ENCODE results near the gene MMP11. TPM values are rescaled to one million over a fixed set of nuclear protein-coding genes. Genes with fewer than 3 reads are reported as not detected.

Gene MMP11
- total RNA-seq = 10.9 and 14.0 TPM in 2 replicates

GRCh38 chr22:23772649-23773473, at the start of gene MMP11:
Gene MMP11 (plus strand): TSS chr22:23772849. CDS start chr22:23772871, 22 bp downstream.

GRCh38 chr22:23750714-23751440, 21.8 kb upstream of the MMP11 start, which contains the start of gene ZNF70:
Gene ZNF70 (minus strand): TSS chr22:23751112. CDS start chr22:23745140, 5,972 bp downstream.

GRCh38 chr22:23754220-23754919, 18.3 kb upstream of the MMP11 start, which contains the start of gene VPREB3:
Gene VPREB3 (minus strand): TSS chr22:23754425. CDS start chr22:23754363, 62 bp downstream.

GRCh38 chr22:23762842-23763578, 9.6 kb upstream of the MMP11 start, which contains the start of gene C22orf15:
Gene C22orf15 (plus strand): TSS chr22:23762990. CDS start chr22:23763307, 317 bp downstream.

GRCh38 chr22:23767673-23768548, 4.7 kb upstream of the MMP11 start, which contains the start of gene CHCHD10:
Gene CHCHD10 (minus strand): TSS chr22:23767972. CDS start chr22:23767874, 98 bp downstream.

GRCh38 chr22:23786752-23787599, 14.3 kb downstream of the MMP11 start, which contains the start of gene SMARCB1:
Gene SMARCB1 (plus strand): TSS chr22:23786966. CDS start chr22:23787170, 204 bp downstream.

Other genes with a start within 250 kb of the MMP11 start
- gene IGLL1, start 192.6 kb upstream of the MMP11 start, total RNA-seq = not detected in 2 replicates
- gene DRICH1, start 140.5 kb upstream of the MMP11 start, total RNA-seq = not detected in 2 replicates
- not detected in 2 replicates for gene RGL4, start 81.8 kb upstream of the MMP11 start, total RNA-seq
- 3.4 and 4.5 TPM in 2 replicates for gene ZNF70, start 21.7 kb upstream of the MMP11 start, total RNA-seq
- gene VPREB3, start 18.4 kb upstream of the MMP11 start, total RNA-seq = not detected in 2 replicates
- gene C22orf15, start 9.9 kb upstream of the MMP11 start, total RNA-seq = 0.08 and 0.52 TPM in 2 replicates
- 15.6 and 16.9 TPM in 2 replicates for gene CHCHD10, start 4.9 kb upstream of the MMP11 start, total RNA-seq
- gene SMARCB1, start 14.1 kb downstream of the MMP11 start, total RNA-seq = 85.3 and 104 TPM in 2 replicates
- gene DERL3, start 66.2 kb downstream of the MMP11 start, total RNA-seq = 6.9 TPM in 1 of 2 replicates, not detected in the other
- gene SLC2A11, start 85.0 kb downstream of the MMP11 start, total RNA-seq = 6.1 and 10.7 TPM in 2 replicates
- 871 and 1,287 TPM in 2 replicates for gene MIF, start 121.5 kb downstream of the MMP11 start, total RNA-seq
- 17.1 and 36.6 TPM in 2 replicates for gene GSTT2B, start 188.3 kb downstream of the MMP11 start, total RNA-seq
- gene DDTL, start 194.0 kb downstream of the MMP11 start, total RNA-seq = 0.26 and 2.6 TPM in 2 replicates
- 135 and 140 TPM in 2 replicates for gene DDT, start 201.6 kb downstream of the MMP11 start, total RNA-seq
- gene GSTT2, start 207.3 kb downstream of the MMP11 start, total RNA-seq = 0.13 TPM in 1 of 2 replicates, not detected in the other
- gene GSTT4, start 232.6 kb downstream of the MMP11 start, total RNA-seq = not detected in 2 replicates
- gene CABIN1, start 238.5 kb downstream of the MMP11 start, total RNA-seq = 25.2 and 37.4 TPM in 2 replicates